A549 (cell line): ENCODE data around the gene SERPIND1. TPM values are rescaled to one million over a fixed set of nuclear protein-coding genes. Genes with fewer than 3 reads are reported as not detected.
A peak's percentile ranks its signal among the peaks of the same experiment; 100 is the strongest.

Experiments used
- ATAC-seq, 2 experiments: fragments of 200-7000 bp in 1 of 2; fragments of >200 bp in 1 of 2; cut with Nextera tagmentation in 1 of 2; cut with Tn5 transposase in 1 of 2; 3 replicates each; pipeline versions ENCODE4 v1.8.0 to v1.9.1; 2018 to 2020; ENCODE audit warnings: mild to moderate bottlenecking in 1 of 2, moderate library complexity in 1 of 2
- CTCF ChIA-PET: fragments of 300-600 bp; sonication (Branson Sonifier 250); formaldehyde crosslinking; extraction: SDS; loops from one replicate; lab custom pipeline; 2021; ENCODE audit warnings: antibody characterized with exemption, inconsistent platforms; lab: Yijun Ruan, JAX
- POLR2A ChIA-PET: fragments of 350-600 bp; formaldehyde crosslinking; extraction: SDS; loops from one replicate; lab custom pipeline; 2021; ENCODE audit warnings: antibody characterized with exemption, inconsistent platforms; lab: Yijun Ruan, JAX
- DNase-seq, 2 experiments: peaks; one replicate each; pipeline versions ENCODE4 v3.0.0 to v3.0.0-alpha.2; 2011 to 2016; ENCODE audit warnings: low read depth in 1 of 2, low spot score in 1 of 2
- FAIRE-seq: peaks from 2 replicates; lab custom pipeline; 2011; peaks lifted over from hg19 to GRCh38; lab: Jason Lieb, UNC
- H3K27ac ChIP-seq, 2 experiments: fragments of >200 bp; sonication (Bioruptor Twin); formaldehyde crosslinking; 3 replicates each; pipeline ENCODE4 v1.5.1; 2016 to 2017
- H3K4me1 ChIP-seq: fragments of >200 bp; sonication (Bioruptor Twin); formaldehyde crosslinking; 3 replicates; pipeline ENCODE4 v1.6.1; 2016
- H3K4me2 ChIP-seq: fragments of >200 bp; sonication (Bioruptor Twin); formaldehyde crosslinking; 3 replicates; pipeline ENCODE4 v1.6.1; 2016
- H3K4me3 ChIP-seq: fragments of >200 bp; sonication (Bioruptor Twin); formaldehyde crosslinking; 3 replicates; pipeline ENCODE4 v1.5.1; 2016
- H3K9me3 ChIP-seq: fragments of >200 bp; sonication (Bioruptor Twin); formaldehyde crosslinking; 3 replicates; pipeline ENCODE4 v1.6.1; 2016
- BHLHE40 ChIP-seq: IDR thresholded peaks from 2 replicates; pipeline ENCODE4 v1.6.1; 2012; ENCODE audit warnings: low read depth, low read length, inconsistent platforms
- CBX8 ChIP-seq: fragments of 200-600 bp; sonication (generic); IDR thresholded peaks from 2 replicates; pipeline ENCODE4 v1.6.1; 2016
- CEBPB ChIP-seq, 2 experiments: fragments of >200 bp in 1 of 2; sonication (Bioruptor Twin) in 1 of 2; formaldehyde crosslinking in 1 of 2; IDR thresholded peaks; 2 replicates each; pipeline ENCODE4 v1.6.1; 2012 to 2016
- CHD4 ChIP-seq: fragments of 200-600 bp; sonication (generic); IDR thresholded peaks from 2 replicates; pipeline ENCODE4 v1.6.1; 2016; ENCODE audit warnings: antibody characterized with exemption, mild to moderate bottlenecking, borderline replicate concordance
- ELK1 ChIP-seq: fragments of 150-350 bp; IDR thresholded peaks from 2 replicates; pipeline ENCODE4 v1.6.1; 2014; ENCODE audit warnings: low read depth, mild to moderate bottlenecking, low read length
- EP300 ChIP-seq, 2 experiments: fragments of >200 bp; sonication (Bioruptor Twin); formaldehyde crosslinking; IDR thresholded peaks; 2 replicates in 1 of 2; 3 replicates in 1 of 2; pipeline ENCODE4 v1.6.1; 2016 to 2017
- FOSB ChIP-seq: fragments of 250-450 bp; sonication (Bioruptor Pico); IDR thresholded peaks from 2 replicates; pipeline ENCODE4 v1.5.0; 2020; ENCODE audit warnings: mild to moderate bottlenecking, moderate library complexity
- FOSL2 ChIP-seq, 2 experiments: fragments of 450-650 bp in 1 of 2; fragments of >200 bp in 1 of 2; sonication (Bioruptor Twin) in 1 of 2; formaldehyde crosslinking; IDR thresholded peaks; 2 replicates each; pipeline versions ENCODE4 v1.5.0 to v1.6.1; 2016 to 2020; ENCODE audit warnings: mild to moderate bottlenecking in 1 of 2, moderate library complexity in 1 of 2
- FOXS1 ChIP-seq: fragments of 250-450 bp; sonication (Bioruptor Pico); IDR thresholded peaks from 2 replicates; pipeline ENCODE4 v1.5.0; 2020; ENCODE audit warnings: mild to moderate bottlenecking, moderate library complexity
- GATA3 ChIP-seq: IDR thresholded peaks from 2 replicates; pipeline ENCODE4 v1.6.1; 2012; ENCODE audit warnings: borderline replicate concordance
- HES2 ChIP-seq: fragments of >200 bp; sonication (Bioruptor Twin); formaldehyde crosslinking; IDR thresholded peaks from 2 replicates; pipeline ENCODE4 v1.6.1; 2016
- HOXA7 ChIP-seq: fragments of 250-450 bp; sonication (Bioruptor Pico); IDR thresholded peaks from 2 replicates; pipeline ENCODE4 v1.5.0; 2020; ENCODE audit warnings: mild to moderate bottlenecking, moderate library complexity
- HOXB13 ChIP-seq: fragments of 250-450 bp; sonication (Bioruptor Pico); IDR thresholded peaks from 2 replicates; pipeline ENCODE4 v1.5.0; 2020; ENCODE audit warnings: low read depth, mild to moderate bottlenecking, moderate library complexity
- HOXB5 ChIP-seq: fragments of 250-450 bp; sonication (Bioruptor Pico); IDR thresholded peaks from 2 replicates; pipeline ENCODE4 v1.5.0; 2020; ENCODE audit warnings: mild to moderate bottlenecking, moderate library complexity
- JUN ChIP-seq, 2 experiments: fragments of >200 bp; sonication (Bioruptor Twin); formaldehyde crosslinking; IDR thresholded peaks; 2 replicates in 1 of 2; 3 replicates in 1 of 2; pipeline ENCODE4 v1.6.1; 2016 to 2017
- KDM5A ChIP-seq: fragments of 200-600 bp; sonication (generic); IDR thresholded peaks from 2 replicates; pipeline ENCODE4 v1.6.1; 2016; ENCODE audit warnings: antibody characterized with exemption, mild to moderate bottlenecking
- MAFK ChIP-seq: fragments of 450-650 bp; IDR thresholded peaks from 2 replicates; pipeline ENCODE4 v1.6.1; 2014; ENCODE audit not compliant: partially characterized antibody
- MAX ChIP-seq: IDR thresholded peaks from 2 replicates; pipeline ENCODE4 v1.6.1; 2012
- POLR2AphosphoS2 ChIP-seq: conservative IDR thresholded peaks from 2 replicates; pipeline ENCODE4 v1.6.1; 2012; ENCODE audit warnings: low read length, improper control_type of control experiment, inconsistent platforms
- RCOR1 ChIP-seq: fragments of 150-350 bp; IDR thresholded peaks from 2 replicates; pipeline ENCODE4 v1.6.1; 2014; ENCODE audit warnings: antibody characterized with exemption, low read length, low read depth
- REST ChIP-seq: fragments of 200-600 bp; sonication (generic); IDR thresholded peaks from 2 replicates; pipeline ENCODE4 v1.6.1; 2016; ENCODE audit warnings: antibody characterized with exemption, mild to moderate bottlenecking, moderate library complexity
- RFX5 ChIP-seq: fragments of 450-650 bp; IDR thresholded peaks from 2 replicates; pipeline ENCODE4 v1.7.1; 2014; ENCODE audit warnings: antibody characterized with exemption, mild to moderate bottlenecking, moderate library complexity
- RNF2 ChIP-seq: fragments of 200-600 bp; sonication (generic); IDR thresholded peaks from 2 replicates; pipeline ENCODE4 v1.6.1; 2016; ENCODE audit warnings: low read depth, mild to moderate bottlenecking, antibody characterized with exemption, moderate library complexity, borderline replicate concordance
- SMC3 ChIP-seq: fragments of >200 bp; sonication (Bioruptor Twin); formaldehyde crosslinking; IDR thresholded peaks from 3 replicates; pipeline ENCODE4 v1.6.1; 2018; ENCODE audit warnings: inconsistent platforms
- WGBS: methylation state at CpG from one replicate; pipeline ENCODE4 v1.1.6; 2017; ENCODE audit errors: missing lambda C conversion rate; 5-methylcytosine and 5-hydroxymethylcytosine counted together
- polyA plus RNA-seq, 4 experiments: library from polyadenylated mRNA; depleted of rRNA in 3 of 4; stranded (reverse); fragments of >200 nt; fragmentation: RNase III in 1 of 4; extraction: RNeasy Plus Mini Kit Qiagen cat#74134 plus additional on column Dnase treatment in 1 of 4; gene quantifications; 2 replicates in 3 of 4; 3 replicates in 1 of 4; pipeline ENCODE4 v1.2.3, GENCODE V29; 2011 to 2017

The SERPIND1 gene
- polyA plus RNA-seq, 2 of the 4 experiments (the other 2 are of a cell fraction), result not detected

- Histone ChIP-seq H3K27ac (peak overlapping the region in 1 of 2 experiments; percentile 34; a peak in 1 of 6 replicates), H3K4me1 (peaks cover 24% of the 10 kb centered on the region), H3K4me2 (no peak overlapping the region), H3K9me3 (no peaks in the 10 kb centered on the region), H3K4me3 (no peak overlapping the region)
- FAIRE-seq, result no peak
- CTCF ChIA-PET, result interaction anchor here (0.6 to 3.8 kb wide), 26 partner anchors 8 to 201 kb away, joined by 3 to 26 read pairs (median 4); partner anchors contain the start of genes CRKL and LZTR1
- POLR2A ChIA-PET, result interaction anchor here (0.5 to 1.5 kb wide), 3 partner anchors 142 to 194 kb away, joined by 3 to 4 read pairs (median 4); partner anchors contain the start of gene LZTR1
- ATAC-seq, result no peak; a peak in 1 of 6 replicates
- WGBS, result 93% methylated on average over 3 of the region's 6 CpGs
- TF ChIP-seq RFX5 (no peak), CHD4 (no peak), RCOR1 (no peak), KDM5A (no peak), ELK1 (no peak), FOXS1 (CRISPR knock-in tag) (no peak), CEBPB (IDR thresholded peaks at IDR 0.05) (no peak), EP300 (IDR thresholded peaks at IDR 0.05) (no peak), SMC3 (no peak), MAX (no peak), GATA3 (no peak), HES2 (no peak), CBX8 (no peak), MAFK (no peak), RNF2 (no peak), HOXA7 (CRISPR knock-in tag) (no peak), FOSB (CRISPR knock-in tag) (no peak), HOXB5 (CRISPR knock-in tag) (no peak), POLR2AphosphoS2 (no peak)
- no peak for DNase-seq
Measured at GRCh38 chr22:20804650-20805049, 30.7 kb downstream of the SERPIND1 start.

- peak overlapping the region; percentile 59 to 80; a peak in 5 of 6 replicates for H3K27ac ChIP-seq
- peaks cover 24% of the 10 kb centered on the region for H3K4me1 ChIP-seq
- ChIA-PET POLR2A (no interaction called here), CTCF (interaction anchor here (0.9 to 3.8 kb wide), 2 partner anchors 21 to 79 kb away, joined by 4 to 26 read pairs; no protein-coding TSS in a partner anchor)
- 43% methylated on average over 3 of the region's 3 CpGs for WGBS
- FAIRE-seq (no peak), ATAC-seq (no peak), DNase-seq (no peak)
- TF ChIP-seq FOXS1 (CRISPR knock-in tag), result no peak
- TF ChIP-seq REST, result no peak
- no peak for TF ChIP-seq HOXB13 (CRISPR knock-in tag)
- no peak for TF ChIP-seq HOXA7 (CRISPR knock-in tag)
- no peak for TF ChIP-seq CEBPB (IDR thresholded peaks at IDR 0.05)
- TF ChIP-seq JUN (IDR thresholded peaks at IDR 0.05), result no peak
- TF ChIP-seq FOSL2 (IDR thresholded peaks at IDR 0.05), result no peak
- TF ChIP-seq FOSL2 (CRISPR knock-in tag; IDR thresholded peaks at IDR 0.05), result no peak; the same call in 1 of the 2 replicates
- TF ChIP-seq BHLHE40, result no peak
- peak overlapping the region; percentile 2; the same call in 1 of the 3 replicates for H3K4me2 ChIP-seq
- H3K4me3 ChIP-seq, result no peak overlapping the region
- no peaks in the 10 kb centered on the region for H3K9me3 ChIP-seq
Measured at GRCh38 chr22:20805972-20806471, 32.1 kb downstream of the SERPIND1 start.
